ENCODE measurements around the gene VIT.

DNA sequence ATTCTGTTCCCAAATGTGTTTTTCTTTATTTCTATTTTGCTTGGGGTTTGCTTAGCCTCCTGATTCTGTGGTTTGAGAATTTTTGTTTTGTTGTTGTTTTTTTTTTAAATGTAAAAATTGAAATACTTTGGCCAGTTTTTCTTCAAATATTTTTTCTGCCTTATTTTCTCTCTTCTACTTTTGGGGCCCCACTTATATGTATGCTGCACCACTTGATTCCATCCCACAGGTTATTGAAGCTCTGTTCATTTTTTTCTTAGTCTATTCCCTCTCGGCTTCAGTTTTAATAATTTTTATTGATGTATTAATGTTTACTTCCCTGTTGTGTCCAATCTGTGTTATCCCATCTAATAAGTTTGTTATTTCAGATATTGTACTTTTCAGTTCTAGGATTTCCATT, 17.7 kb upstream of the VIT start:
- TF ChIP-seq, protein P1, sequence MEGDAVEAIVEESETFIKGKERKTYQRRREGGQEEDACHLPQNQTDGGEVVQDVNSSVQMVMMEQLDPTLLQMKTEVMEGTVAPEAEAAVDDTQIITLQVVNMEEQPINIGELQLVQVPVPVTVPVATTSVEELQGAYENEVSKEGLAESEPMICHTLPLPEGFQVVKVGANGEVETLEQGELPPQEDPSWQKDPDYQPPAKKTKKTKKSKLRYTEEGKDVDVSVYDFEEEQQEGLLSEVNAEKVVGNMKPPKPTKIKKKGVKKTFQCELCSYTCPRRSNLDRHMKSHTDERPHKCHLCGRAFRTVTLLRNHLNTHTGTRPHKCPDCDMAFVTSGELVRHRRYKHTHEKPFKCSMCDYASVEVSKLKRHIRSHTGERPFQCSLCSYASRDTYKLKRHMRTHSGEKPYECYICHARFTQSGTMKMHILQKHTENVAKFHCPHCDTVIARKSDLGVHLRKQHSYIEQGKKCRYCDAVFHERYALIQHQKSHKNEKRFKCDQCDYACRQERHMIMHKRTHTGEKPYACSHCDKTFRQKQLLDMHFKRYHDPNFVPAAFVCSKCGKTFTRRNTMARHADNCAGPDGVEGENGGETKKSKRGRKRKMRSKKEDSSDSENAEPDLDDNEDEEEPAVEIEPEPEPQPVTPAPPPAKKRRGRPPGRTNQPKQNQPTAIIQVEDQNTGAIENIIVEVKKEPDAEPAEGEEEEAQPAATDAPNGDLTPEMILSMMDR (conservative IDR thresholded peaks at IDR 0.05; ENCODE audit: low read depth in 2 of 2): no peak
- no peak for TF ChIP-seq EZH2phosphoT487 (IDR thresholded peaks at IDR 0.05; ENCODE audit: unreplicated experiment)

All from GM23338 (cell line).